Thymus (tissue), 11 donors: ENCODE data around the gene FCGR3A. TPM values are rescaled to one million over a fixed set of nuclear protein-coding genes. Genes with fewer than 3 reads are reported as not detected.
"Not testable (repeated sequence)": the region's sequence is repeated elsewhere in the genome, so short reads cannot be mapped to it uniquely, and the experiment has no call there.

ENCODE experiments used
- DNase-seq, 9 donors: peaks; one replicate each; pipeline ENCODE4 v3.0.0-alpha.2; 2013; ENCODE audit warnings: low spot score in 9 of 9, low read depth in 6 of 9, missing footprints in 1 of 9
- H3K27ac ChIP-seq, 2 donors: one replicate each; pipeline ENCODE4 v1.5.1; 2013; ENCODE audit warnings: control low read depth in 1 of 2, low read depth in 1 of 2, low read length in 1 of 2, mild to moderate bottlenecking in 1 of 2, moderate library complexity in 1 of 2
- H3K27me3 ChIP-seq, 2 donors: one replicate each; pipeline ENCODE4 v1.5.1; 2013; ENCODE audit warnings: low read length in 1 of 2; ENCODE audit not compliant: control insufficient read depth in 2 of 2, insufficient read depth in 1 of 2
- H3K36me3 ChIP-seq, 2 donors: one replicate each; pipeline ENCODE4 v1.5.1; 2013; ENCODE audit warnings: low read length in 1 of 2, mild to moderate bottlenecking in 1 of 2, moderate library complexity in 1 of 2; ENCODE audit not compliant: control insufficient read depth in 2 of 2, insufficient read depth in 2 of 2
- H3K4me1 ChIP-seq, 2 donors: one replicate each; pipeline ENCODE4 v1.5.1; 2013; ENCODE audit warnings: low read length in 2 of 2; ENCODE audit not compliant: control insufficient read depth in 2 of 2, insufficient read depth in 2 of 2
- H3K4me3 ChIP-seq, 2 donors: one replicate each; pipeline ENCODE4 v1.5.1; 2013; ENCODE audit warnings: low read length in 2 of 2, control low read depth in 1 of 2, mild to moderate bottlenecking in 1 of 2
- H3K9me3 ChIP-seq, 2 donors: one replicate each; pipeline ENCODE4 v1.5.1; 2013; ENCODE audit warnings: low read length in 1 of 2, mild to moderate bottlenecking in 1 of 2; ENCODE audit not compliant: control insufficient read depth in 2 of 2, insufficient read depth in 1 of 2
- WGBS: extraction: QIAGEN DNeasy Blood & Tissue Kit; methylation state at CpG from one replicate; pipeline ENCODE4 v1.1.7; 2013; 5-methylcytosine and 5-hydroxymethylcytosine counted together
- polyA plus RNA-seq: library from polyadenylated mRNA; stranded (reverse); fragments of 200-250 nt; gene quantifications from one replicate; pipeline ENCODE4 v1.2.3, GENCODE V29; 2013
- total RNA-seq: library from RNA; stranded (reverse); fragments of 120-200 nt; gene quantifications from one replicate; pipeline ENCODE4 v1.2.4, GENCODE V29; 2013
- donor health status: healthy.

Gene FCGR3A
- total and polyA plus RNA-seq, 2 donors: 9.0 to 41.1 TPM

DNA sequence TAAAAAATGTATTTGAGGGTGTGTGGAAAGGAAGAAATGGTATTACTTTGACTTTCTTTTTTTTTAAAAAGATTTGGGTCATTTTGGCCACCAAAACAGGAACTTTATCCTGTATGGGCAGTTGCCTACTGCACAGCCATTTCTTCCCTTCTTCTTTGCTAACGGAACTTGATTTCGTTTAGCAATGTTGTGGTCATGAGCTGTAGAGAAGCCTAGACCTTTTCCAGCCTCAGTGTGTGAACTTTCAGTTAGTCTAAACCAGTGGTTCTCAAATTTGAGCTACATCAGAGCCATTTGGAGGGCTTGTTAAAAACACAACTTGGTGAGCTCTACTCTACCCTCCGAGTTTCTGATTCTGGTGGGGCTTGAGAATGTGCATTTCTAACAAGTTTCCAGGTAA, 12.8 kb upstream of the FCGR3A start:
- H3K27me3 ChIP-seq, DNase-seq, H3K36me3 ChIP-seq, H3K9me3 ChIP-seq, H3K27ac ChIP-seq, H3K4me3 ChIP-seq, H3K4me1 ChIP-seq: not testable (repeated sequence)
- 75% methylated on average over 2 of the region's 3 CpGs for WGBS

DNA sequence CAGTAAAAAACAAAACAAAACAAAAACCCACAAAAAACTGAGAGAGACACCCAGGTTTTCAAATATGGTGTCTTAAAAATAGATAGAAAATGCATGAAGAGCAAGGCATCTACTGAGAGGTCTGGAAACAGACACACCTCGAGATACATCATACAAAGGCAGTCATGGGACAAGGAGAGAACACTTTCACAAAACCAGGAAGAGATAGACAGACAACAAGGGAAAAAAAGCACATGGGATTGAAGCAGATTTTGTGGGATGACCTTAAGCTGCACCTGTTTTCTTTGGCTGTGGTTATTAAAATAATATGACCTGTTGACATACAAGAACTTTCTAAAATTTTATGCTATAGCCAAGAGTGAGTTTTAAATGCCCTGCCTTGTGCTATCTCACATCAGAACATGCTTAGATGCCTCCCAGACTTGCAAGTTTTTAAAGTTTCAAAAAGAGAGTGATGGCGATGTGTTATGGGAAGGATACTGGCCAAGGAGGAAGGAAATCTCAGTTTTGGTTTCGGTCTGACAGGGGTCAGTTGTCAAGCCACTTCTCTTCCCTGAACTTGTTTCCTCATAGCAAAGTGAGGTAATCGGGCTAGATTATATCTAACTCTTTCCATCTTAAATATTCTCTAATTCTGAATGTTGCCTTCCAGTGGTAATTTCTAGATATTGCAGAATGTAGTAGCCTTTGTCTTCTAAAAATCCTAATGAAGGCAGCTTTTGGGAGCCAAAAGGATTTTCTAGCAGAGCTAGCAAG, 11.5 kb upstream of the FCGR3A start:
- not testable (repeated sequence) for H3K9me3 ChIP-seq, H3K4me1 ChIP-seq, H3K4me3 ChIP-seq, H3K36me3 ChIP-seq, H3K27ac ChIP-seq, H3K27me3 ChIP-seq
- WGBS: 26% methylated on average over 4 of the region's 4 CpGs
- DNase-seq: peak in 2 of 9 donors; percentile 11 to 33

GRCh38 chr1:161557506-161558450, 8.2 kb upstream of the FCGR3A start:
- 83% methylated on average over 5 of the region's 6 CpGs for WGBS
- not testable (repeated sequence) for H3K27ac ChIP-seq, H3K9me3 ChIP-seq, H3K4me3 ChIP-seq, H3K27me3 ChIP-seq, H3K36me3 ChIP-seq, DNase-seq, H3K4me1 ChIP-seq

DNA sequence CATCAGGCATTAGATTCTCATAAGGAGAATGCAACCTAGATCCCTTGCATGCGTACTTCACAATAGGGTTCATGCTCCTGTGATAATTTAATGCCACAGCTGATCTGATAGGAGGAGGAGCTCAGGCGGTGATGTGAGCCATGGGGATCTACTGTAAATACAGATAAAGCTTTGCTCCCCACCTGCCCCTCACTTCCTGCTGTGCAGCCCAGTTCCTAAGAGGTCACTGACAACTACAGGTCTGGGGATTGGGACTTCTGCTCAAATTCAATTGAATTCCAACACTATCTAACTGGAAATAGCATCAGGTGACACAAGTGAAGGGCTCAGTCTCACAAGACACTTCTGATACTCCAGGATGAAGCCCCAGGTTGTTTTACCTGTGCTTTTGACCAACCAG, 7.4 kb upstream of the FCGR3A start:
- not testable (repeated sequence) for DNase-seq, H3K4me3 ChIP-seq, H3K27me3 ChIP-seq, H3K9me3 ChIP-seq, H3K4me1 ChIP-seq, H3K36me3 ChIP-seq, H3K27ac ChIP-seq
- WGBS: 93% methylated on average over 2 of the region's 2 CpGs

- H3K4me1 ChIP-seq, H3K27ac ChIP-seq, H3K4me3 ChIP-seq, H3K27me3 ChIP-seq, H3K36me3 ChIP-seq, DNase-seq, H3K9me3 ChIP-seq: not testable (repeated sequence)
- 93% methylated on average over 3 of the region's 3 CpGs for WGBS
Observed at GRCh38 chr1:161556143-161556542, 6.5 kb upstream of the FCGR3A start.

DNA sequence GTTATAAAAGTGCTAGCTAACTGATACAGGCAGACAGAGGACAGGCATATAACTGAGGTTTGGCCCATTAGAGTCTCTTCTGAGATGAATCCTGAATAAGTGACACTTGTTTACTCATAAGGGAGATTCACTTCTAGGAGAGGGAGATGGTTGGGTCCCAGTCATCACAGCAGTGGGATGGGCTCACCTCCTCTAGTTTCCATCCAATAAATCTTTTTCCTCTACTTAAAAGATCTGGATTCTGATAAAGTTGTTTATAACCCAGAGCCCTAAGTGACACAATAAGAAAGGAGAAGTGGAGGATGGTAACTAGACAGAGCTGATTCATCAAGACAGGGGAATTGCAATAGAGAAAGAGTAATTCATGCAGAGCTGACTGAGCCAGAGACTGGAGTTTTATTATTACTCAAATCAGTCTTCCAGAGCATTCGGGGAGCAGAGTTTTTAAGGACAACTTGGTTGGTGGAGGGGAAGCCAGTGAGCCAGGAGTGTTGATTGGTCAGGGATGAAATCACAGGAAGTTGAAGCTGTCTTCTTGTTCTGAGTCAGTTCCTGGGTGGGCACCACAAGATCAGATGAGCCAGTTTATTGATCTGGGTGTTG, 5.3 kb upstream of the FCGR3A start:
- H3K27ac ChIP-seq: peak overlapping the region in 1 of 2 donors; percentile 31
- not testable (repeated sequence) for H3K4me1 ChIP-seq, H3K36me3 ChIP-seq, H3K27me3 ChIP-seq, H3K4me3 ChIP-seq, DNase-seq, H3K9me3 ChIP-seq
- WGBS: 85% methylated on average over 1 of the region's 1 CpG

GRCh38 chr1:161554340-161554739, 4.7 kb upstream of the FCGR3A start:
- H3K4me1 ChIP-seq, H3K36me3 ChIP-seq, H3K27me3 ChIP-seq, H3K4me3 ChIP-seq, H3K9me3 ChIP-seq, H3K27ac ChIP-seq, DNase-seq: not testable (repeated sequence)
- WGBS: 97% methylated on average over 3 of the region's 3 CpGs

GRCh38 chr1:161553631-161554030, 4.0 kb upstream of the FCGR3A start:
- 97% methylated on average over 1 of the region's 2 CpGs for WGBS
- H3K4me3 ChIP-seq, H3K36me3 ChIP-seq, DNase-seq, H3K9me3 ChIP-seq, H3K27ac ChIP-seq, H3K4me1 ChIP-seq, H3K27me3 ChIP-seq: not testable (repeated sequence)

GRCh38 chr1:161550942-161551341, 1.3 kb upstream of the FCGR3A start:
- 91% methylated on average over 5 of the region's 5 CpGs for WGBS
- H3K4me3 ChIP-seq, DNase-seq, H3K36me3 ChIP-seq, H3K9me3 ChIP-seq, H3K27me3 ChIP-seq, H3K4me1 ChIP-seq, H3K27ac ChIP-seq: not testable (repeated sequence)
